HEK293 (cell line): ENCODE data around the gene NIT1.

Source experiments
- ZNF639 ChIP-seq: fragments of 450-650 bp; formaldehyde crosslinking; IDR thresholded peaks from 2 replicates; pipeline ENCODE4 v1.5.1; 2016; ENCODE audit warnings: missing biosample characterization, missing genetic modification characterization
- TF ChIP-seq, protein P1 (sequence below): fragments of 450-650 bp; formaldehyde crosslinking; IDR thresholded peaks from 2 replicates; pipeline ENCODE4 v1.5.1; 2016; ENCODE audit warnings: missing biosample characterization, missing genetic modification characterization
- TF ChIP-seq, protein P2 (sequence below): fragments of 450-650 bp; formaldehyde crosslinking; IDR thresholded peaks from 2 replicates; pipeline ENCODE4 v1.5.1; 2016; ENCODE audit warnings: missing biosample characterization, missing genetic modification characterization

DNA sequence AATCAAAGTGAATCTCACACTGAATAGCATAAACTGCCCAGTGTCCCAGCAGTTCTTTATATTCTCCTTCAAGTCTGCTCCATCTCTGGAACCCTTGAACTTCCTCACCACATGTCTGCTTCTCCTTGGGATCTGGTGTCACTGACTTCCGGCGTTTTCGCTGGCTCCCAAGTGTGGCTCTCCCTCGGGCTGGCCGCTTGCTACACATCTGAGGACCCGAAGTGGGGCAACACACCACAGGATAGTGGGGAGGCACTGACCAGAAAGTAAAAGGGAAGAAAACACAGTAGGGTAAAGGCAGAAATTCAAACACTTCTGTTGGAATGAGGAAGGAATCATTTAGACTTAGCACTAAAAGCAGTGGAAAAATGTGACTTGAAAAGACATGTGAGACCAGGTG is 5.1 kb downstream of the NIT1 start:
- no peak for TF ChIP-seq ZNF639
- TF ChIP-seq, protein P1, sequence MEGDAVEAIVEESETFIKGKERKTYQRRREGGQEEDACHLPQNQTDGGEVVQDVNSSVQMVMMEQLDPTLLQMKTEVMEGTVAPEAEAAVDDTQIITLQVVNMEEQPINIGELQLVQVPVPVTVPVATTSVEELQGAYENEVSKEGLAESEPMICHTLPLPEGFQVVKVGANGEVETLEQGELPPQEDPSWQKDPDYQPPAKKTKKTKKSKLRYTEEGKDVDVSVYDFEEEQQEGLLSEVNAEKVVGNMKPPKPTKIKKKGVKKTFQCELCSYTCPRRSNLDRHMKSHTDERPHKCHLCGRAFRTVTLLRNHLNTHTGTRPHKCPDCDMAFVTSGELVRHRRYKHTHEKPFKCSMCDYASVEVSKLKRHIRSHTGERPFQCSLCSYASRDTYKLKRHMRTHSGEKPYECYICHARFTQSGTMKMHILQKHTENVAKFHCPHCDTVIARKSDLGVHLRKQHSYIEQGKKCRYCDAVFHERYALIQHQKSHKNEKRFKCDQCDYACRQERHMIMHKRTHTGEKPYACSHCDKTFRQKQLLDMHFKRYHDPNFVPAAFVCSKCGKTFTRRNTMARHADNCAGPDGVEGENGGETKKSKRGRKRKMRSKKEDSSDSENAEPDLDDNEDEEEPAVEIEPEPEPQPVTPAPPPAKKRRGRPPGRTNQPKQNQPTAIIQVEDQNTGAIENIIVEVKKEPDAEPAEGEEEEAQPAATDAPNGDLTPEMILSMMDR, result no peak
- TF ChIP-seq, protein P2, sequence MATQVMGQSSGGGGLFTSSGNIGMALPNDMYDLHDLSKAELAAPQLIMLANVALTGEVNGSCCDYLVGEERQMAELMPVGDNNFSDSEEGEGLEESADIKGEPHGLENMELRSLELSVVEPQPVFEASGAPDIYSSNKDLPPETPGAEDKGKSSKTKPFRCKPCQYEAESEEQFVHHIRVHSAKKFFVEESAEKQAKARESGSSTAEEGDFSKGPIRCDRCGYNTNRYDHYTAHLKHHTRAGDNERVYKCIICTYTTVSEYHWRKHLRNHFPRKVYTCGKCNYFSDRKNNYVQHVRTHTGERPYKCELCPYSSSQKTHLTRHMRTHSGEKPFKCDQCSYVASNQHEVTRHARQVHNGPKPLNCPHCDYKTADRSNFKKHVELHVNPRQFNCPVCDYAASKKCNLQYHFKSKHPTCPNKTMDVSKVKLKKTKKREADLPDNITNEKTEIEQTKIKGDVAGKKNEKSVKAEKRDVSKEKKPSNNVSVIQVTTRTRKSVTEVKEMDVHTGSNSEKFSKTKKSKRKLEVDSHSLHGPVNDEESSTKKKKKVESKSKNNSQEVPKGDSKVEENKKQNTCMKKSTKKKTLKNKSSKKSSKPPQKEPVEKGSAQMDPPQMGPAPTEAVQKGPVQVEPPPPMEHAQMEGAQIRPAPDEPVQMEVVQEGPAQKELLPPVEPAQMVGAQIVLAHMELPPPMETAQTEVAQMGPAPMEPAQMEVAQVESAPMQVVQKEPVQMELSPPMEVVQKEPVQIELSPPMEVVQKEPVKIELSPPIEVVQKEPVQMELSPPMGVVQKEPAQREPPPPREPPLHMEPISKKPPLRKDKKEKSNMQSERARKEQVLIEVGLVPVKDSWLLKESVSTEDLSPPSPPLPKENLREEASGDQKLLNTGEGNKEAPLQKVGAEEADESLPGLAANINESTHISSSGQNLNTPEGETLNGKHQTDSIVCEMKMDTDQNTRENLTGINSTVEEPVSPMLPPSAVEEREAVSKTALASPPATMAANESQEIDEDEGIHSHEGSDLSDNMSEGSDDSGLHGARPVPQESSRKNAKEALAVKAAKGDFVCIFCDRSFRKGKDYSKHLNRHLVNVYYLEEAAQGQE, result no peak
